GM23248 (cell line): ENCODE measurements around the gene TMCC2.

Experiments used
- EZH2 ChIP-seq: fragments of 200-600 bp; sonication (generic); IDR thresholded peaks from 2 replicates; pipeline ENCODE4 v1.6.1; 2018; ENCODE audit warnings: antibody characterized with exemption, mild to moderate bottlenecking; ENCODE audit not compliant: insufficient read depth, poor library complexity, severe bottlenecking
- EZH2phosphoT487 ChIP-seq: fragments of 200-600 bp; sonication (generic); IDR thresholded peaks from 2 replicates; pipeline ENCODE4 v1.6.1; 2018; ENCODE audit warnings: antibody characterized with exemption, moderate library complexity, mild to moderate bottlenecking, low read depth; ENCODE audit not compliant: insufficient read depth

DNA sequence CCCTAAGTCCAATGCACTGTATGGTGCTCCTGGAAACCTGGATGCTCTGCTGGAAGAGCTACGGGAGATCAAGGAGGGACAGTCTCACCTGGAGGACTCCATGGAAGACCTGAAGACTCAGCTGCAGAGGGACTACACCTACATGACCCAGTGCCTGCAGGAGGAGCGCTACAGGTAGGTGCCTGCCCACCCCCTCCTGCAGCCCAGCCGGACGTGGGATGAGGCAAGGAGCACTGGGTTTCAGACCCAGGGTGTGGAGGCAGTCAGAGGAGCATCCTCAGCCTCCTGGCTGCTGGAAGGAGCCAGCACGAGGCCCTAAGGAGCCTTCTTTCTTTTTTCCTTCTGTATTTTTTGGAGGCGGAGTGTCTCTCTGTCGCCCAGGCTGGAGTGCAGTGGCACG is 42.0 kb downstream of the TMCC2 start:
- TF ChIP-seq EZH2 (no peak), EZH2phosphoT487 (no peak)
